ENCODE results near the gene LRRTM2.

Gene LRRTM2

GRCh38 chr5:138883211-138883610 is 8.1 kb upstream of the LRRTM2 start:
- no peaks in the 10 kb centered on the region for H3K27me3 ChIP-seq (replicated peaks)
- H3K27ac ChIP-seq = no peak overlapping the region
- DNase-seq = no peak
- H3K36me3 ChIP-seq (replicated peaks) = peaks cover 12% of the 10 kb centered on the region
- H3K4me3 ChIP-seq (ENCODE audit: low read depth, low read length) = no peak overlapping the region
- no peak for TF ChIP-seq CTCF (IDR thresholded peaks at IDR 0.05; ENCODE audit: low read depth, low read length, missing control alignments)
- in situ Hi-C loops (cut with HindIII; ENCODE audit: low pct_ligation_motif_present, low sequenced_read_pairs) = no loop called here

DNA sequence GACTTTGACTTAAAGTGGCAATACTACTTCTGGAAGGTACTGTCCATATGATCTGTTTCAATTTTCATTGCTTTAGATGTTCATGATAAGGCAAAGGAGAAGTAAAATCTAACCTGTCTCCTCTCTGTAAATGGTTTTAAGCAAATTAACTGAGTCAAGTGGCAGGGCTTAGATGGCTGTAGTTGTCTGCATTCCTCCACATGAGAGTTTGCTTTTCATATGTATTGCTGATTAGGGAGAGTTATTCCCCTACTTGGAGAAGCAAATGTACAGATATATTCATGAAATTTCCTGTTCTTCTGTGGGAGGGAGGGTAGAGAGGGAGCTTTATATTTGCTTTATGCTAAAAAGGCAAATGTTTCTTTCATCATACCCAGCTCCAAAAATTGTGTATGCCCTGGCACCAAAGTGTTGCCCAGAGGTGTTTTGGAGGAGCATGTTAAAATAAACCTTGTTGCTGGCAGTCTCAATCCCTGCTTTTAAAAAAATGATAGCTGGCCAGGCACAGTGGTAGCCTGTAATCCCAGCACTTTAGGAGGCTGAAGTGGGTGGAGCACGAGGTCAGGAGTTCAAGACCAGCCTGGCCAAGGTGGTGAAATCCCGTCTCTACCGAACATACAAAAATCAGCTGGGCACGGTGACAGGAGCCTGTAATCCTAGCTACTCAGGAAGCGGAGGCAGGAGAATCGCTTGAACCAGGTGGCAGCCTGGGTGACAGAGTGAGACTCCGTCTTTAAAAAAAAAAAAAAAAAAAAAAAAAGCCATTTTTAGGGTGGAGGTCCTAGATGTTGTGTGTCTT is 3.5 kb upstream of the LRRTM2 start:
- H3K27me3 ChIP-seq (replicated peaks) = no peaks in the 10 kb centered on the region
- no peaks in the 10 kb centered on the region for H3K36me3 ChIP-seq (replicated peaks)
- TF ChIP-seq CTCF (IDR thresholded peaks at IDR 0.05; ENCODE audit: low read depth, low read length, missing control alignments) = no peak
- no peak overlapping the region for H3K27ac ChIP-seq
- DNase-seq = no peak
- in situ Hi-C loops (cut with HindIII; ENCODE audit: low pct_ligation_motif_present, low sequenced_read_pairs) = no loop called here
- no peak overlapping the region for H3K4me3 ChIP-seq (ENCODE audit: low read depth, low read length)

GRCh38 chr5:138876811-138877210 is 1.7 kb upstream of the LRRTM2 start:
- Histone ChIP-seq H3K36me3 (replicated peaks) (no peaks in the 10 kb centered on the region), H3K4me3 (ENCODE audit: low read depth, low read length) (no peak overlapping the region)
- DNase-seq = no peak

DNA sequence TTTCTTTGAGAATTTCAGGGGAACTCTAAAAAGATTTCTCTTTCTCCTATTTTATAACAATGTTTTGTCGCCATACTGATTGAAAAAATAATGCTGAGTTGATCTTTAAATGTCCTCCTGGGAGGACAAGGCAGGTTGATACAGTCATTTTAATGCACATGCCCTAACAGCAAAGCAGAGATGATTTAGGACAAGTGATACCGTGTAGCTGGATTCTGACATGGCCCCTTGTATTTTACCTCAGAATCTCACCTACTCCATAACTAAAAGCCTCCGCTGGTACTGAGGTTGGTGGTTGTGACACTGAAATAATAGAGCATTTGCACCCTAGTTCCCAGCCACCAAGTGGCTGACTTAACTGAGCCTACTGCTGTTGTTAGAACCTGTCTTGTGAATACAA is 811 bp upstream of the LRRTM2 start:
- no peak for DNase-seq
- no peak overlapping the region for H3K4me3 ChIP-seq (ENCODE audit: low read depth, low read length)
- in situ Hi-C loops (cut with HindIII; ENCODE audit: low pct_ligation_motif_present, low sequenced_read_pairs) = no loop called here
- TF ChIP-seq CTCF (IDR thresholded peaks at IDR 0.05; ENCODE audit: low read depth, low read length, missing control alignments) = no peak
- no peaks in the 10 kb centered on the region for H3K27me3 ChIP-seq (replicated peaks)
- no peaks in the 10 kb centered on the region for H3K36me3 ChIP-seq (replicated peaks)
- H3K27ac ChIP-seq = no peak overlapping the region

More at GRCh38 chr5:138876811-138877210, 1.7 kb upstream of the LRRTM2 start:
- no peak for TF ChIP-seq CTCF (IDR thresholded peaks at IDR 0.05; ENCODE audit: low read depth, low read length, missing control alignments)
- in situ Hi-C loops (cut with HindIII; ENCODE audit: low pct_ligation_motif_present, low sequenced_read_pairs) = no loop called here
- no peak overlapping the region for H3K27ac ChIP-seq
- H3K27me3 ChIP-seq (replicated peaks) = no peaks in the 10 kb centered on the region

- Histone ChIP-seq H3K27me3 (replicated peaks) (no peaks in the 10 kb centered on the region), H3K4me3 (ENCODE audit: low read depth, low read length) (no peak overlapping the region), H3K27ac (no peak overlapping the region), H3K36me3 (replicated peaks) (no peaks in the 10 kb centered on the region)
- TF ChIP-seq CTCF (IDR thresholded peaks at IDR 0.05; ENCODE audit: low read depth, low read length, missing control alignments) = no peak
- DNase-seq = no peak
- in situ Hi-C loops (cut with HindIII; ENCODE audit: low pct_ligation_motif_present, low sequenced_read_pairs) = no loop called here
Measured at GRCh38 chr5:138875552-138875875, 379 bp upstream of the LRRTM2 start.

DNA sequence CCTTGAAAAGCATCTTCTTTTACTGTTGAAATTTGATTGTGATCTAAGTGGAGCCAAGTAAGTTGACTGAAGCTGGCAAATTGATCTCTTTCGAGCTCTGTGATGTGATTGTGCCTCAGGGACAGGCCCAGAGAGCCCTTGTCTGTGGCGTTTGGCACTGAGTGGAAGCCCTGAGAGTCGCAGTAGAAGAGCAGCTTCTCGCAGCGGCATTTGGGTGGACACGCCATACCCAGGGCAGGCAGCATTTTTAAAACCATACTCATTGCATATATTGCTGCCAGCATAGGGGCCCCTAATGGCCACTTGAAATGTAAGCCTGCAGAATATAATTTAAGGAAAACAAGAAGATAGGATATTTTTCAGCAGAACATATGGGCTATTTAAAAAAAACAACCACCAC is 894 bp downstream of the LRRTM2 start:
- in situ Hi-C loops (cut with HindIII; ENCODE audit: low pct_ligation_motif_present, low sequenced_read_pairs) = no loop called here
- Histone ChIP-seq H3K27me3 (replicated peaks) (no peaks in the 10 kb centered on the region), H3K4me3 (ENCODE audit: low read depth, low read length) (peak overlapping the region; percentile 20), H3K27ac (no peak overlapping the region), H3K36me3 (replicated peaks) (no peaks in the 10 kb centered on the region)
- TF ChIP-seq CTCF (IDR thresholded peaks at IDR 0.05; ENCODE audit: low read depth, low read length, missing control alignments) = peak; percentile 6
- no peak for DNase-seq

All from brain microvascular endothelial cell (primary cell).